GM12878 (cell line): ENCODE measurements around the gene P3R3URF. TPM values are rescaled to one million over a fixed set of nuclear protein-coding genes. Genes with fewer than 3 reads are reported as not detected.

Source experiments
- ATAC-seq: fragments of 200-7000 bp; cut with Tn5 transposase; 3 replicates; pipeline ENCODE4 v1.9.1; 2020; ENCODE audit warnings: mild to moderate bottlenecking, moderate library complexity
- BruUV-seq: library from RNA; stranded (reverse); fragments of 400-500 nt; replicated peaks from 2 replicates; lab custom pipeline; 2021; lab: Mats Ljungman, UMichigan
- CTCF ChIA-PET: fragments of 300-600 bp; sonication (Branson Sonifier 250); formaldehyde crosslinking; extraction: SDS; loops from one replicate; lab custom pipeline; 2021; ENCODE audit warnings: inconsistent platforms; lab: Yijun Ruan, JAX
- POLR2A ChIA-PET: fragments of 350-600 bp; formaldehyde crosslinking; extraction: SDS; loops from one replicate; lab custom pipeline; 2021; ENCODE audit warnings: inconsistent platforms; lab: Charles Lee
- RAD21 ChIA-PET: fragments of 300-600 bp; sonication (Branson Sonifier 250); formaldehyde crosslinking; loops from one replicate; lab custom pipeline; 2023; ENCODE audit warnings: antibody characterized with exemption; ENCODE audit not compliant: unreplicated experiment; lab: Charles Lee
- SMC1A ChIA-PET: fragments of 300-600 bp; sonication (Branson Sonifier 250); formaldehyde crosslinking; loops from one replicate; lab custom pipeline; 2023; ENCODE audit not compliant: unreplicated experiment, uncharacterized antibody; lab: Charles Lee
- DNase-seq: peaks from one replicate; pipeline ENCODE4 v3.0.0-alpha.2; 2011; ENCODE audit warnings: low read depth, low spot score
- FAIRE-seq: peaks from 3 replicates; lab custom pipeline; 2011; peaks lifted over from hg19 to GRCh38; lab: Jason Lieb, UNC
- H2AFZ ChIP-seq: 2 replicates; pipeline ENCODE4 v1.6.0; 2011; ENCODE audit warnings: low read depth, low read length, control low read depth; ENCODE audit not compliant: control insufficient read depth
- H3K27ac ChIP-seq: 2 replicates; pipeline ENCODE4 v1.5.1; 2011; ENCODE audit warnings: control low read depth; ENCODE audit not compliant: control insufficient read depth, insufficient read depth
- H3K27me3 ChIP-seq, 2 experiments: replicated peaks in 1 of 2; 2 replicates each; pipeline versions ENCODE4 v1.6.0 to v1.6.1; 2011; ENCODE audit warnings: low read length in 1 of 2; ENCODE audit not compliant: control insufficient read depth in 2 of 2, insufficient read depth in 2 of 2
- H3K36me3 ChIP-seq, 2 experiments: 2 replicates each; pipeline ENCODE4 v1.5.1; 2011; ENCODE audit warnings: low read length in 1 of 2; ENCODE audit not compliant: control insufficient read depth in 2 of 2, insufficient read depth in 2 of 2
- H3K4me1 ChIP-seq: 2 replicates; pipeline ENCODE4 v1.6.1; 2011; ENCODE audit warnings: mild to moderate bottlenecking, low read length, moderate library complexity, mixed read lengths; ENCODE audit not compliant: control insufficient read depth, insufficient read depth
- H3K4me2 ChIP-seq: 2 replicates; pipeline ENCODE4 v1.6.0; 2011; ENCODE audit warnings: control low read depth; ENCODE audit not compliant: control insufficient read depth, insufficient read depth
- H3K4me3 ChIP-seq: fragments of 200-600 bp; sonication (generic); 2 replicates; pipeline ENCODE4 v1.5.1; 2016
- H3K79me2 ChIP-seq: 2 replicates; pipeline ENCODE4 v1.6.0; 2011; ENCODE audit warnings: low read length; ENCODE audit not compliant: control insufficient read depth, insufficient read depth
- H3K9ac ChIP-seq: 2 replicates; pipeline ENCODE4 v1.8.0; 2011; ENCODE audit warnings: low read length, control low read depth, mixed read lengths; ENCODE audit not compliant: control insufficient read depth, insufficient read depth
- H3K9me3 ChIP-seq: replicated peaks from 3 replicates; pipeline ENCODE4 v1.5.1; 2011; ENCODE audit warnings: mild to moderate bottlenecking, low read length; ENCODE audit not compliant: control insufficient read depth, insufficient read depth
- H4K20me1 ChIP-seq: 2 replicates; pipeline ENCODE4 v1.6.0; 2011; ENCODE audit not compliant: control insufficient read depth, insufficient read depth
- ATF7 ChIP-seq: fragments of 450-650 bp; IDR thresholded peaks from 2 replicates; pipeline ENCODE4 v1.6.1; 2016; ENCODE audit warnings: low read depth, mild to moderate bottlenecking
- BHLHE40 ChIP-seq, 2 experiments: fragments of 450-650 bp in 1 of 2; IDR thresholded peaks; 2 replicates each; pipeline ENCODE4 v1.6.1; 2011 to 2017; ENCODE audit warnings: low read depth in 2 of 2, borderline replicate concordance in 1 of 2, improper control_type of control experiment in 1 of 2, low read length in 1 of 2, mild to moderate bottlenecking in 1 of 2
- CREM ChIP-seq: IDR thresholded peaks from 2 replicates; pipeline ENCODE4 v1.6.1; 2014; ENCODE audit warnings: antibody characterized with exemption, low read depth
- ESRRA ChIP-seq: IDR thresholded peaks from 2 replicates; pipeline ENCODE4 v1.6.1; 2012; ENCODE audit warnings: mild to moderate bottlenecking, low read length, improper control_type of control experiment
- HCFC1 ChIP-seq: fragments of 150-350 bp; IDR thresholded peaks from 2 replicates; pipeline ENCODE4 v1.6.1; 2014; ENCODE audit warnings: low read length
- IKZF1 ChIP-seq: fragments of 450-650 bp; conservative IDR thresholded peaks from 2 replicates; pipeline ENCODE4 v1.6.1; 2017; ENCODE audit warnings: antibody characterized with exemption, mild to moderate bottlenecking
- NFYA ChIP-seq: IDR thresholded peaks from 2 replicates; pipeline ENCODE4 v1.6.1; 2011; ENCODE audit warnings: low read depth, mild to moderate bottlenecking, low read length, improper control_type of control experiment, borderline replicate concordance
- NFYB ChIP-seq: IDR thresholded peaks from 2 replicates; pipeline ENCODE4 v1.6.1; 2011; ENCODE audit warnings: low read depth, mild to moderate bottlenecking, low read length, improper control_type of control experiment, moderate library complexity; ENCODE audit not compliant: insufficient read depth
- NR2C2 ChIP-seq: IDR thresholded peaks from 2 replicates; pipeline ENCODE4 v1.6.1; 2011; ENCODE audit warnings: borderline replicate concordance, low read depth; ENCODE audit not compliant: control insufficient read depth, insufficient read length
- SMARCA5 ChIP-seq: fragments of 450-650 bp; IDR thresholded peaks from 2 replicates; pipeline ENCODE4 v1.6.1; 2017; ENCODE audit warnings: mild to moderate bottlenecking
- ZBED1 ChIP-seq: IDR thresholded peaks from 2 replicates; pipeline ENCODE4 v1.6.1; 2016; ENCODE audit warnings: borderline replicate concordance
- ZNF217 ChIP-seq: fragments of 450-650 bp; IDR thresholded peaks from 2 replicates; pipeline ENCODE4 v1.6.1; 2017; ENCODE audit warnings: antibody characterized with exemption, mild to moderate bottlenecking
- in situ Hi-C: fragments of 300-500 bp; cut with MboI; formaldehyde crosslinking; loops from 9 replicates; pipeline ENCODE4 v1.14.3; 2018; ENCODE audit warnings: mixed read lengths
- intact Hi-C: fragments of 100-400 bp; cut with micrococcal nuclease; formaldehyde crosslinking; loops from one replicate; pipeline ENCODE4 v1.14.2; 2022; ENCODE audit not compliant: unreplicated experiment
- polyA plus RNA-seq, 11 experiments: library from polyadenylated mRNA; depleted of rRNA in 4 of 11; unstranded in 6 of 11; stranded (reverse) in 5 of 11; fragments of >200 nt; fragmentation: Nextera tagmentation in 4 of 11; fragmentation: Illumina TruSeq in 1 of 11; extraction: Ambion mirVana in 4 of 11; extraction: Trizol in 1 of 11; gene quantifications; 1 replicate in 1 of 11; 2 replicates in 10 of 11; pipeline versions ENCODE4 v1.2.1 to v1.2.3, GENCODE V29; 2011 to 2016; ENCODE audit warnings: inconsistent platforms in 2 of 11, missing spikeins in 2 of 11, low read depth in 1 of 11
- total RNA-seq, 4 experiments: library from RNA; depleted of rRNA in 3 of 4; stranded (reverse); fragments of >200 nt in 3 of 4; fragmentation: Illumina TruSeq in 1 of 4; extraction: Trizol in 1 of 4; gene quantifications; 2 replicates each; pipeline versions ENCODE4 v1.2.1 to v1.2.3, GENCODE V29; 2013 to 2021
- TF ChIP-seq, protein P1 (sequence below): IDR thresholded peaks from 2 replicates; pipeline ENCODE4 v1.6.1; 2011; ENCODE audit warnings: low read depth, mild to moderate bottlenecking, low read length, moderate library complexity, borderline replicate concordance; ENCODE audit errors: extremely low read depth

The P3R3URF gene
- total and polyA plus RNA-seq, 10 of the 15 experiments (the other 5 are each of a cell fraction or from before 2014, with no cell fraction given): not detected

DNA sequence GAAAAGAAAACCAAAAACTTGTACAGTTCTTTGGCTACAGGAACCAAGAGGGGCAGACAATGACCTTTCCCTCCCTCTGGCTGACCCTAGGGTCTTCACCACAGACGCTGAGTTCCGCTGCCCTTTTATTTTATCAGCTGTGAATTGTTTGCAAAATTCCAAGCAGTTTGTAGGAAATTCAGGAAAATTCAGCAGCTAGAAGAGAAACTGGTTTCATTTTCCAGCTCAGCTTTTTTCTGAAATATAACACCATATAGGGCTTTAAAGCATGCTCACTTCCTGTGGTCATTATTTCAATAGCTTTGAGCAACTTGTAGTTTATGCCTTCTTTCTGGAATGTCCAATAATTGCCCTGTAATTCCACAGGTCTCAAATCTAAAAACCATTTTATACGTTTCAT, 38.4 kb downstream of the P3R3URF start (continued):
- TF ChIP-seq NR2C2 (no peak), IKZF1 (no peak), ESRRA (no peak), SMARCA5 (no peak), BHLHE40 (IDR thresholded peaks at IDR 0.05; ENCODE audit: borderline replicate concordance in 1 of 2, low read depth in 2 of 2, low read length in 1 of 2) (no peak), NFYA (no peak), CREM (no peak)
- TF ChIP-seq, protein P1, sequence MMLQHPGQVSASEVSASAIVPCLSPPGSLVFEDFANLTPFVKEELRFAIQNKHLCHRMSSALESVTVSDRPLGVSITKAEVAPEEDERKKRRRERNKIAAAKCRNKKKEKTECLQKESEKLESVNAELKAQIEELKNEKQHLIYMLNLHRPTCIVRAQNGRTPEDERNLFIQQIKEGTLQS: no peak

- no peak overlapping the region for H2AFZ ChIP-seq
- H3K27me3 ChIP-seq: no peaks in the 10 kb centered on the region
- no peak for FAIRE-seq
- H3K4me3 ChIP-seq: no peak overlapping the region
- DNase-seq: no peak
- H3K9ac ChIP-seq: no peak overlapping the region
- no peak overlapping the region for H3K27ac ChIP-seq
- TF ChIP-seq ZBED1: no peak
- TF ChIP-seq HCFC1: no peak
- TF ChIP-seq ATF7: no peak
- no peak for TF ChIP-seq NFYB
- no peak for TF ChIP-seq ZNF217
- H4K20me1 ChIP-seq: no peaks in the 10 kb centered on the region
- H3K36me3 ChIP-seq: no peaks in the 10 kb centered on the region
- no peak for ATAC-seq
- ChIA-PET SMC1A (interaction anchor here (1.2 to 3.3 kb wide), 3 partner anchors 12 to 72 kb away, joined by 3 to 13 read pairs (median 5); no protein-coding TSS in a partner anchor), CTCF (interaction anchor here (1.5 kb wide), 1 partner anchor 32 kb away, joined by 3 read pairs; no protein-coding TSS in a partner anchor), RAD21 (interaction anchor here (0.6 kb wide), 1 partner anchor 258 kb away, joined by 3 read pairs; no protein-coding TSS in a partner anchor), POLR2A (no interaction called here)
- intact Hi-C loops (loop anchor here (10.0 kb wide), 1 partner anchor 198 kb away; no protein-coding TSS in a partner anchor), in situ Hi-C loops (no loop called here)
- peaks cover 4% of the 10 kb centered on the region for H3K79me2 ChIP-seq
- BruUV-seq: no TSS peak
- no peaks in the 10 kb centered on the region for H3K9me3 ChIP-seq
- no peak overlapping the region for H3K4me2 ChIP-seq
- peaks cover 16% of the 10 kb centered on the region for H3K4me1 ChIP-seq
These were observed 39.6 kb downstream of the P3R3URF start for GRCh38 chr1:46136711-46137110.
